Measurements from ENCODE around the gene IL1B.

IL1B gene

GRCh38 chr2:112836695-112837117 is at the start of gene IL1B:
IL1B (minus strand) TSS chr2:112836779; CDS start chr2:112836229, 550 bp downstream.
- DNase-seq (ENCODE audit: low spot score): no peak
- TF ChIP-seq, protein P1, sequence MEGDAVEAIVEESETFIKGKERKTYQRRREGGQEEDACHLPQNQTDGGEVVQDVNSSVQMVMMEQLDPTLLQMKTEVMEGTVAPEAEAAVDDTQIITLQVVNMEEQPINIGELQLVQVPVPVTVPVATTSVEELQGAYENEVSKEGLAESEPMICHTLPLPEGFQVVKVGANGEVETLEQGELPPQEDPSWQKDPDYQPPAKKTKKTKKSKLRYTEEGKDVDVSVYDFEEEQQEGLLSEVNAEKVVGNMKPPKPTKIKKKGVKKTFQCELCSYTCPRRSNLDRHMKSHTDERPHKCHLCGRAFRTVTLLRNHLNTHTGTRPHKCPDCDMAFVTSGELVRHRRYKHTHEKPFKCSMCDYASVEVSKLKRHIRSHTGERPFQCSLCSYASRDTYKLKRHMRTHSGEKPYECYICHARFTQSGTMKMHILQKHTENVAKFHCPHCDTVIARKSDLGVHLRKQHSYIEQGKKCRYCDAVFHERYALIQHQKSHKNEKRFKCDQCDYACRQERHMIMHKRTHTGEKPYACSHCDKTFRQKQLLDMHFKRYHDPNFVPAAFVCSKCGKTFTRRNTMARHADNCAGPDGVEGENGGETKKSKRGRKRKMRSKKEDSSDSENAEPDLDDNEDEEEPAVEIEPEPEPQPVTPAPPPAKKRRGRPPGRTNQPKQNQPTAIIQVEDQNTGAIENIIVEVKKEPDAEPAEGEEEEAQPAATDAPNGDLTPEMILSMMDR (IDR thresholded peaks at IDR 0.05; ENCODE audit: extremely low read depth, missing control alignments): no peak

DNA sequence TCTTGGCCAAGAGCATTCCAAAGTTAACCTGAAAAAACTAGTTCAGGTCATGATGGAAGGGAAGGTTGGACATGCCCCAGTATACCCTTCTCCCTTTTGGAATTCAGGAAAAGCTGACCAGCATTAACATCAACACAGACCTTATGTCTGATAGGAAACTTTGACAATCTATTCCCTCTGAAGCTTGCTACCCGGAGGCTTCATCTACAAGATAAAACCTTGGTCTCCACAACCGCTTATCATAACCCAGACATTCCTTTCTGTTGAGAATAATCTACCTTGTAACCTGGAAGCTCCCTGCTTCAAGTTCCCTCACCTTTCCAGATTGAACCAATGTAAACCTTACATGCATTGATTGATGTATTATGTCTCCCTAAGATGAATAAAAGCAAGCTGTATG is 49.7 kb upstream of the IL1B start:
- DNase-seq (ENCODE audit: low spot score): no peak
- TF ChIP-seq, protein P1 (IDR thresholded peaks at IDR 0.05; ENCODE audit: extremely low read depth, missing control alignments): no peak

- no peak for DNase-seq (ENCODE audit: low spot score)
- TF ChIP-seq, protein P1 (IDR thresholded peaks at IDR 0.05; ENCODE audit: extremely low read depth, missing control alignments): no peak
Observed at GRCh38 chr2:112885506-112885902, 48.9 kb upstream of the IL1B start.

DNA sequence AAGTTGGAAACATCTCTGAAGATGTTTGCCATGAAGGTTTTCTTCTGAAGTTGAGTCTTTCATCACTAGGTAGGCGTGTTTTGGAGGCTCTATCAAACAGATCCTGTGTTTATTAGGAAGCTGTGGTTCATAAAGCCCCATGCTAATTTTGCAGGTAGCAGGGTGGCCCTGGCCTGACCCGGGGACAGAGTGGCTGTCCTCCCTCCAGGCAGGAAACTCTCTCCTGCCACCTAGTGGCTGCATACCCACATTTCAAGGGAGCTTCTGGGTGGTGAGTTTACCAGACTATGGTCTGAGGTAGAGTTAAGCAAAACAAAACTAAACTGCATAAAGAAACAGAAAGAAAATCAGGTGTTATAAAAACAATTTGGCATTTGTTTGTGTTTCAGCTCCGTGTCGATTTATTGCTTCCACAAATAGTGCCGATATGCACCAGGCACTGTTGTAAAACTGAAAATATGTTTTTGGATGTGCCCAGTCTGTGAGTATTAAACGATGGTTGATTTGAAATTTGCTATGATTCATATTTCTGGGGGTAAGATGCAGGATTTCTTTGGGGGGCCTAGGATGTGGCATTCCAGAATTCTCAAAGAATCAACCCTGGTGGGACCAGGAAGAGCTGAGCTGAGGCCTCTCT is 48.4 kb upstream of the IL1B start:
- TF ChIP-seq, protein P1 (IDR thresholded peaks at IDR 0.05; ENCODE audit: extremely low read depth, missing control alignments): peak; percentile 87
- DNase-seq (ENCODE audit: low spot score): peak; percentile 81

GRCh38 chr2:112883669-112884068 is 47.1 kb upstream of the IL1B start:
- DNase-seq (ENCODE audit: low spot score): no peak
- TF ChIP-seq, protein P1 (IDR thresholded peaks at IDR 0.05; ENCODE audit: extremely low read depth, missing control alignments): no peak

GRCh38 chr2:112881217-112881985 is 44.8 kb upstream of the IL1B start:
- DNase-seq (ENCODE audit: low spot score): peak; percentile 63
- TF ChIP-seq, protein P1 (IDR thresholded peaks at IDR 0.05; ENCODE audit: extremely low read depth, missing control alignments): no peak

DNA sequence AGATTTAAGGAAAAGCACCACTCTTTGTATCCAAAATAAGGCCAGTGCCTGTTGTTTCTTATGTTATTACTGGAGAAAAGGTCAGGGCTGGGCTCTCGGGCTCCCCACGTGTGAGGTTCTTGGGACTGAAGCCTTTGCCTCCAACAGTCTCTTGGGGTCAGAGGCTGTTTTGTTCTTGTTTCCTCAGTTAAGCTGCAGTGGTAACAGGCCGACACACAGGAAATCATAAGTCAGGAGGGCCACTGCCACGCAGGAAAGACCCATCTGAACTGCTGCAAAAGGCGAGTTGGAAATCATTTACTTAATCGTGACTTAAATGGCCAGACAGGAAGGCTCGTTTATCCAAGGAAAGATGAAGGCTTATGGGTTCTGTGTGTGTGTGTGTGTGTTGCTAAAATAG is 44.1 kb upstream of the IL1B start:
- TF ChIP-seq, protein P1 (IDR thresholded peaks at IDR 0.05; ENCODE audit: extremely low read depth, missing control alignments): no peak
- no peak for DNase-seq (ENCODE audit: low spot score)
